GM12892 (cell line): Measurements from ENCODE around the gene HOXA4.

ENCODE experiments used
- POLR2A ChIP-seq: IDR thresholded peaks from 2 replicates; pipeline ENCODE4 v1.6.1; 2011; ENCODE audit warnings: low read depth, low read length, control low read depth
- POLR2AphosphoS5 ChIP-seq: IDR thresholded peaks from 2 replicates; pipeline ENCODE4 v1.6.1; 2011; ENCODE audit warnings: low read depth, low read length, control low read depth
- TAF1 ChIP-seq: IDR thresholded peaks from 2 replicates; pipeline ENCODE4 v1.6.1; 2011; ENCODE audit warnings: low read depth, mild to moderate bottlenecking, control low read depth, low read length, borderline replicate concordance

GRCh38 chr7:27153526-27153925 lies 23.0 kb upstream of the HOXA4 start:
- TF ChIP-seq POLR2A (no peak), TAF1 (no peak), POLR2AphosphoS5 (no peak)
